GM18526 (cell line): ENCODE data around the gene C2orf76.

Source experiments
- POLR2A ChIP-seq: IDR thresholded peaks from 3 replicates; pipeline ENCODE4 v1.6.1; 2011; ENCODE audit not compliant: insufficient read length; ENCODE audit errors: extremely low read depth

C2orf76 gene

DNA sequence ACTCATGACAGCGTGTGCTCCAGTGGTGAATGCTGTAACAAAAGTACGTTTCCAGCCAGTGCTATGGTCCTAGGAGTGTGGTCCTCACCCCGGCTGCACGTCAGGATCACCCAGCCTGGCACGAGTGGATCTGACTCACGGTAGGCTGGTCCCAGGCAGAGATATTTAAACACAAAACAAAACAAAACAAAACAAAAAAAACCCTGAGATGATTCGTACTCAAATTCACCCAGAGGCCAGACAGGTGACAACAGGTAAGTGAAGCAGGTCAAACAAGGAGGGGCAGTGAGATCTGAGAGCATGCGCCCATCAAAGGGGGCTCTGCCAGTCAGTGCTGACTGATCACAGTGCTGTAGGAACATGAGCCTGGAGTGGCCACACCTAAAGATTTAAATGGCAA, 43.2 kb downstream of the C2orf76 start:
- TF ChIP-seq POLR2A, result no peak

DNA sequence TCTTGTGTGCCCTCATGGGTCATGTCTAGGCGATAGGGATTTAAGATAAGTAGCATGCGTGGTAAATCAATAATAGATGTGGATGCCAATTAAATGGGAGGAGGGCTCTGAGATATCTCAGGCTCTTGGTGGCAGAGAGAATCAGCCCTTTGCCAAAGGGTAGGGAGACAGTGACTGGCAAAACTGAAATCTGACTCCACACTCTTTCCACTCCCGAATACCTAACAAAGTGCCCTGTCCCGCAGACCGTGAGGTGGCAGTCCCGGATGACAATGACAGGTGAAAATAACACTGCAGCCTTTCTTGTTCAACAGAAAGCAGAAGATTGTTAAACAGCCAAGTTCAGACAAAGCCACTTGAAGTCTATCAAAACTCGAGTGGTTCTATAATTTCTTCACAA, 47.0 kb downstream of the C2orf76 start:
- TF ChIP-seq POLR2A, result no peak

- no peak for TF ChIP-seq POLR2A
Measured at GRCh38 chr2:119317554-119317953, 49.1 kb downstream of the C2orf76 start.

GRCh38 chr2:119316066-119316465, 50.6 kb downstream of the C2orf76 start:
- TF ChIP-seq POLR2A, result no peak

DNA sequence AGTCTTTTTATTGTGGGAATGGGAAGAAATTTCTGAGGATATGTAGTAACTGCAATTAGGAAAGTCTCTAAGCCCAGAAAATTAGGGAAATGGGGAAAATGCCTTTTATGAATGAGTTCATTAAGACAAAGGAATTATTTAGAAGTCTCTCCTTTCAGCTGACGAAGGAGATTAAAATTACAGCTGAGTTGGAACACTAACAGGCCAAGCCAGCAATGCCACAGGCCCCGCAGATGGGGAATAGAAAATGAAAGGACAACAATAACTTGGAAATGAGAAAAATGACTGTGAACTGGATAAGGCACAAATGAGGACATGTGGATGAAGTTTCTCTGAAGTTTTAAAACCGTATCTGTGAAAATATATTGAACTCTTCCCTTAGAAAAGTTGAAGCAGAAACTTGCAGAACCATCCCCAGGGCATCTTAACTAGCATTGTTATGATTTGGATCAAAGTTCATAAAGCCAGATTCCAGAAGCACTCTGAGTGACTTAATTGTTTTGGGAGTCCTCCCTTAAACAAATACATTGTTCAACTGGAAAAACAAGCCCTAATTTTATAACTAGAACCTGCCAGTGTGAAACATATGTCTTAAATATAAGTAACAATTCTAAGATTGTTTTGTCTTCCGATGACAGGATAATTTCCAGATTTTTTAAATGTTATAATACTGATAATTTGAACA, 51.3 kb downstream of the C2orf76 start:
- TF ChIP-seq POLR2A, result no peak

GRCh38 chr2:119311831-119312230, 54.8 kb downstream of the C2orf76 start:
- no peak for TF ChIP-seq POLR2A

- no peak for TF ChIP-seq POLR2A
Measured at GRCh38 chr2:119311371-119311770, 55.3 kb downstream of the C2orf76 start.

GRCh38 chr2:119308793-119309330, 57.8 kb downstream of the C2orf76 start:
- no peak for TF ChIP-seq POLR2A

GRCh38 chr2:119307419-119308140, 59.1 kb downstream of the C2orf76 start:
- no peak for TF ChIP-seq POLR2A

GRCh38 chr2:119306196-119306590, 60.4 kb downstream of the C2orf76 start:
- TF ChIP-seq POLR2A, result no peak

DNA sequence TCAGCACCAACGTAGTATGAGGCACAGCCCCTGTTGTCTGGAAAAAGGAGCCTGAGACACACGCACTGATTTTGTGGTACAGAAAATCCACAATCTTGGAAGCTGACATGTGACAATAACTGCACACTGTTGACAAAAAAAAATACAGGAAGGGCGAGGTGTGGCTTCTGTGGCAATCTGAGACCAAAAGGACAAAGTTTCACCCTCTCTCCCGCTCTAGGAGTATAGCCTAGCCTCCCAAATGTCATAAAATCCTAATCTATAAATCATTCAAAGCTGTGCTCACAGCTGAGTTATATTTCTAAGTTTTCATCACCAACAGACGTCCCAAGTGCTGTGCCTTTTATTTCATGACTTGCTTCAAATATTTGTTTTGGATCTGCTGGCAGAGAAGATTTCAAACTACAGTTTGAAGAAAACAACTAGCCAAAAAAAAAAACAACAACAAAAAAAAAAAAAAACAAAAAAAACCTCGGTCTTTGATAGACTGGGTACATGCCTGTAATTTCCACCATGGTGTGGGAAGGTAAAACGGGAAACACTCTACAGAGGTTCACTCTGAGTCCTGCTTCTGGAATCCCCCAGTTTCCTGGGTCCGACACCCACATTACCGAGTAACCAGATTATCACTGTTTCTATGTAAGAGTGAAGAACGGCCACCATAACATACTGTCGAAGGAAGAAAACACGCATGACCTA, 61.0 kb downstream of the C2orf76 start:
- no peak for TF ChIP-seq POLR2A

DNA sequence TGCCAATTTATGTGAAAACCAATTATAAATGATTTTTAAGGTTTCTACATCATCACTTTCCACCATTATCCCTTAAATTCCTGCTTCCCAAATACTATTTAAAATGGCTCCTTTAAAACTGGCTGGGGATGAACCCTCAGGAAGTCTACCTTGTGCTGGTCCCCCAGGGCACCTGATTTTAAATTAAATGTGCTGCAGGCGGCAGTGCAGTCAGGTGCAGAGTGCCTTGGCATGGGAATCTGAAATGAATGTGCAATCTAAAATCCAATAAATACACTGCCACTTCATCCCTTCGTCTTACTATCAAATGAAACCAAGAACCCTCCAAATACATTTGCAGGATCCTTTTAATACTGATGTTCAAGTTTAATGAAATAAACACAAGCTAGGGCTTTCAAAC, 61.8 kb downstream of the C2orf76 start:
- TF ChIP-seq POLR2A, result no peak

- TF ChIP-seq POLR2A, result no peak
Measured at GRCh38 chr2:119301413-119301812, 65.2 kb downstream of the C2orf76 start.

DNA sequence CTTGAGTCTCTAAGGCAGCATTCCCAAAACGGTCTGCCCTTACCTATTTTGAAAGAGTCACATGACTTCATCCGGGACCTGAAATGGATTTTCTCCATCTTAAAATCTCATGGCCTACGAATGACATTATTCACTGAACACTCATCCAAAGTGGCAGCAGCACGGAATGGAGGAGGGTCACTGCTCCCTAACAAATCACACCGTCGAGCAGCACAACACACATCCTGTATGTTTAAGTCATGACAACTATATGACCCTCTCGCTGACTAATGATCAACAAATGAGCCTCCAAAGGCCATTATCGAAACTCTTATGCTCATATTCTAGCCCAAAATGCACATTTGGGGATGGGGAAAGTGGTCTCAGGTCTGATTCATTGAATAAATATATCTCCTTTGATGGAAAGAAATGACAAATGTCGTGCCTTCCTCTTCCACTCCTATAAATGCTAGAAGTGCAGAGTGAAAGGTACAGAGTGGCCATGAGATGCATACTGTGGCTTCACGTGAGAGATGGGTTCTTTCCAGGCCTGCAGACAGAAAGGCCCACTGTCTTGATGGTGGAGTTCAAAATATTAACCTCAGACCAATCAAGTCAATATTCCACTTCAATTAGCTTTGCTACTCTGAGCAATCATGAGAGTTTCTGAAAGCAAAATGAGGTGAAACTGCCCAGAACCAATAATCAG, 70.8 kb downstream of the C2orf76 start:
- TF ChIP-seq POLR2A, result no peak

GRCh38 chr2:119294671-119295070, 72.0 kb downstream of the C2orf76 start:
- no peak for TF ChIP-seq POLR2A

DNA sequence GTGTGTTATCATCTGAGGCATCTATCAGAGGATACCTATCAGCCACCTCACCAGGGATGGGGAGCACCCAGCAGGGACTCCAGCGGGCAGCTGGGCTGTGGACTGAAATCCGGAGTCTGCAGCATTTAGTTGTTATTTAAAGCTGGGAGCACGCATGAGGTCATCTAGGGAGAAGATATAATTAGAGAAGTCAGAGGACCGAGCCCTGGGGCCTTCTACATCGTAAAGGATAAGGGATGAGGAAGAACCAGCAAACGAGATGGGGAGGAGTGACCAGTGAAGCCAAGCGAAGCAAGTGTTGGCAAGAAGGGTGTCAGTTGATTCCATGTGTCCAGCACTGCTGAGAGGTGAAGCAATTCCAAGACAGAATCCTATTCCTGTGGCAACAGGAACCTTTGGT, 72.7 kb downstream of the C2orf76 start:
- no peak for TF ChIP-seq POLR2A

DNA sequence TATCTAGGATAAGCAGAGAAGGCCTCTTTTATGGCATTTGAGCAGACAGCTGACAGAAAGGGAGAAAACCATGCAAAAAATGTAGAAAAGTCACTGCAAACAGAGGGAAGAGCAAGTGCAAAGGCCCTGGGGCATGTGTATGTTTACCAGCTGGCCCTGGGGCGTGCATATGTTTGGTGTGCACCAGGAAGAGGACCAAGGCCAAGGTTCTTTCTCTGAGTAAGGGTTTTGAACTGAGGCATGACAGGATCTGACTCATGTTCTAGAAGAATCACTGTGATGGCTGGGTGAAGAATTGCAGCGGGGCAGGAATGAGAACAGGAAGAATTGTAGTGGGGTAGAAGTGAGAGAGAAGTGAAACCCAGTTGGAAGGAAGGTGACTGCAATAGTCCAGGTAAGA, 73.4 kb downstream of the C2orf76 start:
- TF ChIP-seq POLR2A, result no peak
